GM18867 (cell line): Measurements from ENCODE around the gene CDH16.
A peak's percentile ranks its signal among the peaks of the same experiment; 100 is the strongest.
"Not testable (repeated sequence)": the region's sequence is repeated elsewhere in the genome, so short reads cannot be mapped to it uniquely, and the experiment has no call there.

Experiments used
- ATAC-seq: cut with Tn5 transposase; IDR thresholded peaks from one replicate; pipeline ENCODE4 v1.9.1; 2021; ENCODE audit warnings: mild to moderate bottlenecking, moderate library complexity; ENCODE audit not compliant: unreplicated experiment

CDH16 gene, protein sequence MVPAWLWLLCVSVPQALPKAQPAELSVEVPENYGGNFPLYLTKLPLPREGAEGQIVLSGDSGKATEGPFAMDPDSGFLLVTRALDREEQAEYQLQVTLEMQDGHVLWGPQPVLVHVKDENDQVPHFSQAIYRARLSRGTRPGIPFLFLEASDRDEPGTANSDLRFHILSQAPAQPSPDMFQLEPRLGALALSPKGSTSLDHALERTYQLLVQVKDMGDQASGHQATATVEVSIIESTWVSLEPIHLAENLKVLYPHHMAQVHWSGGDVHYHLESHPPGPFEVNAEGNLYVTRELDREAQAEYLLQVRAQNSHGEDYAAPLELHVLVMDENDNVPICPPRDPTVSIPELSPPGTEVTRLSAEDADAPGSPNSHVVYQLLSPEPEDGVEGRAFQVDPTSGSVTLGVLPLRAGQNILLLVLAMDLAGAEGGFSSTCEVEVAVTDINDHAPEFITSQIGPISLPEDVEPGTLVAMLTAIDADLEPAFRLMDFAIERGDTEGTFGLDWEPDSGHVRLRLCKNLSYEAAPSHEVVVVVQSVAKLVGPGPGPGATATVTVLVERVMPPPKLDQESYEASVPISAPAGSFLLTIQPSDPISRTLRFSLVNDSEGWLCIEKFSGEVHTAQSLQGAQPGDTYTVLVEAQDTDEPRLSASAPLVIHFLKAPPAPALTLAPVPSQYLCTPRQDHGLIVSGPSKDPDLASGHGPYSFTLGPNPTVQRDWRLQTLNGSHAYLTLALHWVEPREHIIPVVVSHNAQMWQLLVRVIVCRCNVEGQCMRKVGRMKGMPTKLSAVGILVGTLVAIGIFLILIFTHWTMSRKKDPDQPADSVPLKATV

GRCh38 chr16:66918803-66919568 is at the start of gene CDH16:
Gene CDH16 (minus strand): TSS chr16:66918885. CDS start chr16:66918065, 820 bp downstream.
- no peak for ATAC-seq

- ATAC-seq, result no peak
Measured at GRCh38 chr16:66964049-66964448, 45.4 kb upstream of the CDH16 start.

- no peak for ATAC-seq
Measured at GRCh38 chr16:66961914-66962313, 43.2 kb upstream of the CDH16 start.

- ATAC-seq, result peak; percentile 85
Measured at GRCh38 chr16:66961065-66961744, 42.5 kb upstream of the CDH16 start, which contains the start of gene CES3. Gene CES3 (plus strand): TSS chr16:66961266. CDS start chr16:66961308, 42 bp downstream.

DNA sequence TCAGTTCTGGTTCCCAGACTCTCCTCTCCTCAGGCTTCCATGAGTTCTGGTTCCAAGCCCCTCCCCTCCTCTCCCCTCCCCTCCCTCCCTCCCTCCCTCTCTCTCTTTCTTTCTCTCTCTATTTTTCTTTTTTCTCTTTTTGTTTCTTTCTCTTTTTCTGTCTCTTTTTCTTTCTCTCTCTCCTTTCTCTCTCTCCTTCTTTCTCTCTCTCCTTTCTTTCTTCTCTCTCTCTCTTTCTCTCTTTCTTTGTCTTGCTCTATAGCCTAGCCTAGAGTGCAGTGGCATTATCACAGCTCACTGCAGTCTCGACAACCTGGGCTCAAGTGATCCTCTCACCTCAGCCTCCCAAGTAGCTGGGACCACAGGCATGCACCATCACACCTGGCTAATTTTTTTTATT is 41.6 kb upstream of the CDH16 start:
- no peak for ATAC-seq

DNA sequence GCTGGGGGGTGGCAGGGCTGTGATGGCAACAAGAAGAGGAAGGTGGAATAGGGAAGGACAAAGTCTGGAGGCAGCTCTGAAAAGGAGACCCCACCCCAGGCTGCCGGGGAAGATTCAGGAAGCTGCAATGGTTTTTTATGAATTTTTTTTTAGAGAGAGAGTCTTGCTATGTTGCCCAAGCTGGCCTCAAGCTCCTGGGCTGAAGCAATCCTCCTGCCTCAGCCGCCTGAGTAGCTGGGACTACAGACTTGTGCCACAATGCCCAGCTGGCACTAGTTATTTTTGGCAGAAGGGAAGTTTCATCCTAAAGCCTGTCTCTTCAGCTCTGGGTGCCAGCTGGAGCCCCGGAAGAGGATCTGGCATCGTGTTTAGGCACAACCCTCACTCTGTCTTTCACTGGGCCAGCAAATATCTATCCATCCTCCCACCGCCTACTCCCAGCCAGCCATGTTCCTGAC is 41.0 kb upstream of the CDH16 start:
- no peak for ATAC-seq

GRCh38 chr16:66958857-66959703 is 40.4 kb upstream of the CDH16 start:
- ATAC-seq, result no peak

DNA sequence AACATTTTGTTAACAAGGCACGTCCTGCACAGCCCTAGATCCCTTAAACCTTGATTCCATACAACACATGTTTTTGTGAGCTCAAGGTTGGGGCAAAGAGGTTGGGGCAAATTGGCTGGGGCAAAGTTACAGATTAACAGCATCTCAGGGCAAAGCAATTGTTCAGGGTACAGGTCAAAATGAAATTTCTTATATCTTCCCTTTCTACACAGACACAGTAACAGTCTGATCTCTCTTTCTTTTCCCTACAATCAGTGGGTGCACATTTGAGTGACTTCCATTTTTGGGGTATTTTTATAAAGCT is 37.4 kb upstream of the CDH16 start:
- ATAC-seq, result not testable (repeated sequence)

DNA sequence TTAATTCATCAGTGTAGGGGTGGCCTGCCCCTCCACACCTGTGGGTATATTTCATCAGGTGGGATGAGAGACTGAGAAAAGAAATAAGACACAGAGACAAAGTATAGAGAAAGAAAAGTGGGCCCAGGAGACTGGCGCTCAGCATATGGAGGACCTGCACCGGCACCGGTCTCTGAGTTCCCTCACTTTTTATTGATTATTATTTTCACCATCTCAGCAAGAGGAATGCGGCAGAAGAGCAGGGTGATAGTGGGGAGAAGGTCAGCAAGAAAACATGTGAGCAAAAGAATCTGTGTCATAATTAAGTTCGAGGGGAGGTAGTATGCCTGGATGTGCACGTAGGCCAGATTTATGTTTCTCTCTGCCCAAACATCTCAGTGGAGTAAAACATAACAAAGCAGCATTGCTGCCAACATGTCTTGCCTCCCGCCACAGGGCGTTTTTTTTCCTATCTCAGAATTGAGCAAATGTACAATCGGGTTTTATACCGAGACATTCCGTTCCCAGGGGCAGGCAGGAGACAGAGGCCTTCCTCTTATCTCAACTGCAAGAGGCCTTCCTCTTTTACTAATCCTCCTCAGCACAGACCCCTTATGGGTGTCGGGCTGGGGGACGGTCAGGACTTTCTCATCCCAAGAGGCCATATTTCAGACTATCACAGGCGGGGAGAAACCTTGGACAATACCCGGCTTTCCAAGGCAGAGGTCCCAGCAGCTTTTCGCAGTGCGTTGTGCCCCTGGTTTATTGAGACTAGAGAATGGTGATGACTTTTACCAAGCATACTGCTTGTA is 36.9 kb upstream of the CDH16 start:
- ATAC-seq, result not testable (repeated sequence)

GRCh38 chr16:66954097-66954659 is 35.5 kb upstream of the CDH16 start:
- ATAC-seq, result no peak

- ATAC-seq, result no peak
Measured at GRCh38 chr16:66953462-66954096, 34.9 kb upstream of the CDH16 start.

GRCh38 chr16:66952430-66953110 is 33.9 kb upstream of the CDH16 start:
- no peak for ATAC-seq

DNA sequence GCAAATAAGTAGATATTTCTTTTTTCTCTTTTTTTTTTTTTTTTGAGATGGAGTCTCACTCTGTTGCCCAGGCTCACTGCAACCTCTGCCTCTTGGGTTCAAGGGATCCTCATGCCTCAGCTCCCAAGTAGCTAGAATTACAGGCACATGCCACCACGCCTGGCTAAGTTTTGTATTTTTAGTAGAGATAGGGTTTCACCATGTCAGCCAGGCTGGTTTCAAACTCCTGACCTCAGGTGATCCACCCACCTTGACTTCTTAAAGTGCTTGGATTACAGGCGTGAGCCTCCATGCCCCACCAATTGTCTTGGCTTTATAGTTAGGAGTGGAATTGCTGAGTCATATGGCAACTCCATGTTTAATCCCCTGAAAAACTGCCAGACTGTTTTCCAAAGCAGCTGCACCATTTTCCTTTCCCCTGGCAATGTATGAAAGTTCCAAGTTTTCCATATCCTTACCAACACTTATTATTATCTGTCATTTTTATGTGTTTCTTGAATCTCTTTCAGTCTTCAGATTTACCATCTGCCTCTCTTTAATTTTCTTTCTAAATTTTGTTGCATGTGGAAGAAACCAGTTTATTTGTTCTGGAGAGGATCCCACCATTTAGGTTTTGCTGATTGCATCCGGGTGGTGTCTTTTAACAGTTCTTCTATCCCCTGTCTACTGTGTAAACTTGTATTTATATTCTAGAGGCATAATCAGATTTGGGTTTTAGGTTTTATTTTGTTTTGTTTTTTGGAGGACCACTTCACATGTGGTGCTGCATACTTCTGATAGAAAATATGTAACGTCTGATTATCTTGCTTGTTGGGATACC is 32.5 kb upstream of the CDH16 start:
- no peak for ATAC-seq

DNA sequence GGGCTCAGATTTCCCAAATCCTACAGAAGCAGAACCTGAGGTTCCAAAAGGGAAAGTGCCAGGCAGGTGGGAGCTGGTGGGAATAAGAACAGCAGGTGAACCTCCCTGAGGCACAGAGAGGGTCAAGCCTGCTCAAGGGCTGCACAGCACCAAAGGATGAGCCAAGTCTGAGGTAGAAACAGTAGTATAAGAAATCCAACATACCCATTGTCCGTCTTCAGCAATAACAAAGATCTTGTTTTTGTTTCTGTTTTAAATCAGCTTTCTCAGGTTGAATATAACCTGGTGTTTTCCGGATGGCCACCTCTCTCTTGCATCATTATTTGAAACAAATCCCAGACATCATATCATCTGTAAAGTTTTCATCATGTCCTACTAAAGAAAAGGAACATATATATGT is 31.8 kb upstream of the CDH16 start:
- no peak for ATAC-seq

DNA sequence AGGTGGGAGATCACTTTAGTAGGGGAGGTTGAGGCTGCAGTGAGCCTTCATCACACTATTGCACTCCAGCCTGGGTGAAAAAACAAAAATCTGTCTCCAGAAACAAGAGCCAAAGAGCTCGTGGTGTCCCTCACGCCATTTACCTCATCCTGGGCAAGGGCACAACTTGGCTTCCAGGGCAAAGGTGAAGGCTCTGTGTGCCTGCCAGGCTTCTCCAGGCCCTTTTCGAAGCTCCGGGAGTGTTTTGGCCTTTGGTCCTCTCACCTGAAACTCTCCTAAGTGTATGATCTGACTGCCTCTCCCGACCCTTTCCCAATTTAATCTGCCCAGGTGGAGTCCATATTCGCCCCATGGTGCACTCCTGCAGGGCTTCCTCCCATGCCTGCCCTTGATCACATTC is 30.8 kb upstream of the CDH16 start:
- no peak for ATAC-seq

DNA sequence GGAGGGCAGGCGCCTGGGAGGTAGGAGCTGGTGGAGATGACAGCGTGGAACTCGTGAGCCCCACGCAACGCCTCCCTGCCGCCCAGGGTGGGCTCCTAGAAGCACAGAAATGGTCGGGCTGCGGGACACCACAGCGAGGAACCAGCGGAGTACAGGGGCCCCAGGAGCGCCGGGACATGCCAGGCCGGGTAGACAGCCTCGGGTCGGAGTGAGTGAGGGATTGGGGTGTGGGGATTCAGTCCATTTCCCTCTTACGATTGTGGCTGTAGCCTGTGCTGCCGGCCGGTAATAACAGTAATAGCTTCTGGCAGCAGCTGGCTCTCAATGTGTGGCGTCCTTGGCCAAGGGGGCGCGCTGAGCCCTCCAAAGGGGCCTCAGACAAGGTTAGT is 30.1 kb upstream of the CDH16 start:
- no peak for ATAC-seq
